Endothelial cell of umbilical vein (primary cell): ENCODE measurements around the gene MAP3K21.

Experiments
- CTCF ChIP-seq, 2 donors: IDR thresholded peaks; 1 replicate in 1 of 2; 2 replicates in 1 of 2; pipeline ENCODE4 v1.5.1; 2011; ENCODE audit warnings: low read length in 2 of 2, mild to moderate bottlenecking in 2 of 2, moderate library complexity in 2 of 2, control low read depth in 1 of 2, inconsistent platforms in 1 of 2, low read depth in 1 of 2; ENCODE audit not compliant: insufficient read depth in 1 of 2; ENCODE audit errors: extremely low read depth in 1 of 2
- MYC ChIP-seq: IDR thresholded peaks from one replicate; pipeline ENCODE4 v1.6.1; 2011; ENCODE audit warnings: mild to moderate bottlenecking, low read depth, low read length
- POLR2AphosphoS5 ChIP-seq: IDR thresholded peaks from 2 replicates; pipeline ENCODE4 v1.6.1; 2012; ENCODE audit warnings: low read depth, mild to moderate bottlenecking, control low read depth, low read length, moderate library complexity; ENCODE audit not compliant: insufficient read depth

GRCh38 chr1:233424779-233425178, 97.3 kb downstream of the MAP3K21 start:
- TF ChIP-seq POLR2AphosphoS5 (no peak), CTCF (IDR thresholded peaks at IDR 0.05; ENCODE audit: extremely low read depth in 1 of 2, insufficient read depth in 1 of 2, low read depth in 1 of 2, low read length in 2 of 2) (no peak), MYC (no peak)
